Osteocyte (in vitro differentiated cells): ENCODE data around the gene ZHX3. TPM values are rescaled to one million over a fixed set of nuclear protein-coding genes. Genes with fewer than 3 reads are reported as not detected.

Experiments
- DNase-seq: peaks from one replicate; pipeline ENCODE4 v3.0.0; 2021; ENCODE audit warnings: mixed read lengths; ENCODE audit not compliant: unreplicated experiment; ENCODE audit errors: extremely low spot score
- H3K27ac Mint-ChIP-seq: one replicate; pipeline ENCODE4 v1.8.0; 2021; ENCODE audit warnings: mild to moderate bottlenecking, mixed read lengths; ENCODE audit not compliant: unreplicated experiment
- H3K27me3 Mint-ChIP-seq: one replicate; pipeline ENCODE4 v1.8.0; 2021; ENCODE audit warnings: mixed read lengths; ENCODE audit not compliant: unreplicated experiment
- H3K36me3 Mint-ChIP-seq: one replicate; pipeline ENCODE4 v1.8.0; 2021; ENCODE audit warnings: mixed read lengths; ENCODE audit not compliant: unreplicated experiment
- H3K4me1 Mint-ChIP-seq: one replicate; pipeline ENCODE4 v1.8.0; 2021; ENCODE audit warnings: mixed read lengths; ENCODE audit not compliant: unreplicated experiment
- H3K4me3 Mint-ChIP-seq: one replicate; pipeline ENCODE4 v1.8.0; 2021; ENCODE audit warnings: mild to moderate bottlenecking, moderate library complexity, mixed read lengths; ENCODE audit not compliant: unreplicated experiment
- H3K9me3 Mint-ChIP-seq: one replicate; pipeline ENCODE4 v1.8.0; 2021; ENCODE audit warnings: mixed read lengths; ENCODE audit not compliant: unreplicated experiment
- CTCF ChIP-seq: fragments of 200-600 bp; sonication (generic); IDR thresholded peaks from 2 replicates; pipeline ENCODE4 v1.5.0; 2021; ENCODE audit warnings: antibody characterized with exemption, mild to moderate bottlenecking, moderate library complexity
- total RNA-seq: library from RNA; stranded (reverse); gene quantifications from 2 replicates; pipeline ENCODE4 v1.2.1, GENCODE V29; 2021

Gene ZHX3
- total RNA-seq, 1 donor from 2014 or later: 44.5 TPM

DNA sequence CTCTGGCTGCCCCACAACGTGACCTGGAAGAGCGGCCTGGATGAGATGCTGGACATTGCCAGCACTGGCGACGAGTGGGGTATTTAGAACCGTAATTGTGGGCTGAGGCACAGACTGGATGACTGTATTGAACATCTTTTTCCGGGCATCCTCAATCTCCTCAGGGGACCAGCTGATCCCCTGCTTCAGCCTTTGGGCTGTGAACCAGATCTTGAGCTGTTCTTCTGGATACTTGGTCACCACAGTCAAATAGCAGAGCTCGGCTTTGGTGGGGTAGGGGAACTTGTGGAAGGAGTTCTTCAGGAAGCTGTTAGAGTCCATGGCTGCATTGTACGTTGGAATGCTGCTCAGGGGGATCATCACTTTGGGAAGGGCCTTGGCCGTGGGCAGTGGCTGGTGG, 113.9 kb downstream of the ZHX3 start:
- DNase-seq: no peak
- peaks cover 2% of the 10 kb centered on the region for H3K4me1 Mint-ChIP-seq
- peaks cover 37% of the 10 kb centered on the region for H3K36me3 Mint-ChIP-seq
- no peak overlapping the region for H3K27ac Mint-ChIP-seq
- H3K4me3 Mint-ChIP-seq: no peak overlapping the region
- no peaks in the 10 kb centered on the region for H3K27me3 Mint-ChIP-seq
- H3K9me3 Mint-ChIP-seq: peaks cover 12% of the 10 kb centered on the region
- TF ChIP-seq CTCF: no peak

- Mint-ChIP-seq H3K9me3 (peaks cover 19% of the 10 kb centered on the region), H3K27me3 (no peaks in the 10 kb centered on the region), H3K4me1 (peaks cover 2% of the 10 kb centered on the region), H3K4me3 (no peak overlapping the region), H3K27ac (no peak overlapping the region), H3K36me3 (peaks cover 43% of the 10 kb centered on the region)
- no peak for DNase-seq
- no peak for TF ChIP-seq CTCF
Observed at GRCh38 chr20:41202426-41202825, 115.1 kb downstream of the ZHX3 start.

GRCh38 chr20:41201760-41202159, 115.8 kb downstream of the ZHX3 start:
- H3K9me3 Mint-ChIP-seq: peaks cover 22% of the 10 kb centered on the region
- peaks cover 45% of the 10 kb centered on the region for H3K36me3 Mint-ChIP-seq
- peaks cover 2% of the 10 kb centered on the region for H3K4me1 Mint-ChIP-seq
- no peak overlapping the region for H3K4me3 Mint-ChIP-seq
- no peak for TF ChIP-seq CTCF
- H3K27me3 Mint-ChIP-seq: no peaks in the 10 kb centered on the region
- no peak for DNase-seq
- H3K27ac Mint-ChIP-seq: no peak overlapping the region

- TF ChIP-seq CTCF: no peak
- no peak for DNase-seq
- peaks cover 19% of the 10 kb centered on the region for H3K9me3 Mint-ChIP-seq
- no peaks in the 10 kb centered on the region for H3K27me3 Mint-ChIP-seq
- no peak overlapping the region for H3K27ac Mint-ChIP-seq
- H3K4me3 Mint-ChIP-seq: no peak overlapping the region
- peaks cover 43% of the 10 kb centered on the region for H3K36me3 Mint-ChIP-seq
- peaks cover 2% of the 10 kb centered on the region for H3K4me1 Mint-ChIP-seq
Observed at GRCh38 chr20:41200446-41201202, 116.9 kb downstream of the ZHX3 start.

DNA sequence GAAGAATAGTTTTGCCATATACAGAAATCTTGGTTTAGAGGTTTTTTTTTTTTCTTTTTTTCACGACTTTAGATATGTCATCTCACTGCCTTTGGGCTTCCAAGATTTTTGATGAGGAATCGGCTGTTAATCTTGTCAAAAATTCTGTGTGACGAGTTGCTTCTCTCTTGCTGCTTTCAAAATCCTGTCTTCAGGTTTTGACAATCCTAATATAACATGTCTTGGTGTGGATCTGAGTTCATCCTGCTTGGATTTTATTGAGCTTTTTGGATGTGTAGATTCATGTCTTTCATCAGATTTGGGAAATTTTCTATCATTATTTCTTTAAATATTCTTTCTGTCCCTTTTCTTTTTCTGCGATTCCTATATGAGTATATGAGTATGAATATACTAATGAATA, 119.1 kb downstream of the ZHX3 start:
- Mint-ChIP-seq H3K9me3 (peaks cover 19% of the 10 kb centered on the region), H3K27me3 (no peaks in the 10 kb centered on the region), H3K4me3 (no peak overlapping the region), H3K27ac (no peak overlapping the region), H3K4me1 (peaks cover 2% of the 10 kb centered on the region), H3K36me3 (peaks cover 46% of the 10 kb centered on the region)
- no peak for TF ChIP-seq CTCF
- no peak for DNase-seq
